ENCODE data around the gene LRP1B. TPM values are rescaled to one million over a fixed set of nuclear protein-coding genes. Genes with fewer than 3 reads are reported as not detected.

LRP1B gene
- total and polyA plus RNA-seq, 2 donors from 2014 or later, result 0.69 to 1.2 TPM

DNA sequence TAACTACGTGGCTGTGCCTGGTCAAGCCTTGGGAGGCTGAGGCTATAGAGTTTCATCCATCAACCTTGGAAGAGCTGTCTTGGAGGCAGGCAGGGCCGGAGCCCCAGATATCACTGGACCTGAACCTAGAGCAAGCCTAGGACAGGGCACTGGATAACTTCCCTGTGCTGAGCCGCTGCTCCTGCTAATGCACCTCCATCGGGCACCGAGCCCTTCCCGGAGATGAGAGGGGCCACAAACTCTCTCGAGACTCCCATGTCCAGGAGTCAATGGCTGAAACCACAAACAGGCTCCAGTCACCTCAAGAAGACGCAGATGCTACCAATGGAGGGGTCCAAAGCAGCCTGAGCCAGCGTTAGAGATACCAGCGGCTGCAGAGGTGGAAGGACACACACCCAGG, 866.0 kb downstream of the LRP1B start:
- Histone ChIP-seq H3K27me3 (ENCODE audit: control insufficient read depth, insufficient read depth, low read length) (no peaks in the 10 kb centered on the region), H3K9me3 (ENCODE audit: control insufficient read depth in 2 of 3, insufficient read depth in 1 of 3, low read length in 3 of 3) (no peaks in the 10 kb centered on the region), H3K4me3 (ENCODE audit: low read length in 3 of 3) (no peak overlapping the region), H3K36me3 (ENCODE audit: control insufficient read depth in 2 of 3, insufficient read depth in 3 of 3, low read length in 3 of 3) (no peaks in the 10 kb centered on the region), H3K4me1 (ENCODE audit: control insufficient read depth in 2 of 3, insufficient read depth in 2 of 3, low read depth in 1 of 3, low read length in 3 of 3) (no peaks in the 10 kb centered on the region), H3K9ac (ENCODE audit: low read length in 3 of 3) (no peak overlapping the region), H3K27ac (ENCODE audit: low read depth in 2 of 2, low read length in 2 of 2) (no peak overlapping the region)
- intact Hi-C loops (cut with DNase I), result no loop called here
- TF ChIP-seq, protein P1, sequence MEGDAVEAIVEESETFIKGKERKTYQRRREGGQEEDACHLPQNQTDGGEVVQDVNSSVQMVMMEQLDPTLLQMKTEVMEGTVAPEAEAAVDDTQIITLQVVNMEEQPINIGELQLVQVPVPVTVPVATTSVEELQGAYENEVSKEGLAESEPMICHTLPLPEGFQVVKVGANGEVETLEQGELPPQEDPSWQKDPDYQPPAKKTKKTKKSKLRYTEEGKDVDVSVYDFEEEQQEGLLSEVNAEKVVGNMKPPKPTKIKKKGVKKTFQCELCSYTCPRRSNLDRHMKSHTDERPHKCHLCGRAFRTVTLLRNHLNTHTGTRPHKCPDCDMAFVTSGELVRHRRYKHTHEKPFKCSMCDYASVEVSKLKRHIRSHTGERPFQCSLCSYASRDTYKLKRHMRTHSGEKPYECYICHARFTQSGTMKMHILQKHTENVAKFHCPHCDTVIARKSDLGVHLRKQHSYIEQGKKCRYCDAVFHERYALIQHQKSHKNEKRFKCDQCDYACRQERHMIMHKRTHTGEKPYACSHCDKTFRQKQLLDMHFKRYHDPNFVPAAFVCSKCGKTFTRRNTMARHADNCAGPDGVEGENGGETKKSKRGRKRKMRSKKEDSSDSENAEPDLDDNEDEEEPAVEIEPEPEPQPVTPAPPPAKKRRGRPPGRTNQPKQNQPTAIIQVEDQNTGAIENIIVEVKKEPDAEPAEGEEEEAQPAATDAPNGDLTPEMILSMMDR (IDR thresholded peaks at IDR 0.05; ENCODE audit: borderline replicate concordance, extremely low read depth, insufficient read depth), result no peak
- DNase-seq (no peak), FAIRE-seq (no peak)

DNA sequence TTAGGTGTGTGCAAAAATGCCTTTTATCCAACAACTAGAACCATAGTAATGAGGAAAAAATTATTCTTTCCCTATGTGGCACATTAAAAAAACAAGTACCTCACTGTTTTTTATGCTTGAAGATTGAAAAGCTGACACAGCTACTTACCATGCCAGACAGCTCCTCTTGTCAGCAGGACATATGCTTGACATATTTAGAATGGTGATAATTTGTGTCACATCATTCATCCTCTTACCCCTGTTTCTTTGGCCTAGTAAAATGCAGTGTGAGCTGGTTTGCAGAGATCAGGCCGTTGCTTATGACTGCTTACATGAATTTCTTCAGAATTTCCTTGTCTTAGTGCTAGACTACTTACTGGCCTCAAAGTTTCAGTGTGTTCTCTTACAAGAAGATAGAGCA, 869.9 kb downstream of the LRP1B start:
- DNase-seq (no peak), FAIRE-seq (no peak)
- Histone ChIP-seq H3K27me3 (ENCODE audit: control insufficient read depth, insufficient read depth, low read length) (no peaks in the 10 kb centered on the region), H3K9me3 (ENCODE audit: control insufficient read depth in 2 of 3, insufficient read depth in 1 of 3, low read length in 3 of 3) (no peaks in the 10 kb centered on the region), H3K36me3 (ENCODE audit: control insufficient read depth in 2 of 3, insufficient read depth in 3 of 3, low read length in 3 of 3) (no peaks in the 10 kb centered on the region), H3K27ac (ENCODE audit: low read depth in 2 of 2, low read length in 2 of 2) (no peak overlapping the region), H3K4me3 (ENCODE audit: low read length in 3 of 3) (no peak overlapping the region), H3K4me1 (ENCODE audit: control insufficient read depth in 2 of 3, insufficient read depth in 2 of 3, low read depth in 1 of 3, low read length in 3 of 3) (no peaks in the 10 kb centered on the region), H3K9ac (ENCODE audit: low read length in 3 of 3) (no peak overlapping the region)
- intact Hi-C loops (cut with DNase I), result no loop called here
- TF ChIP-seq, protein P1 (IDR thresholded peaks at IDR 0.05; ENCODE audit: borderline replicate concordance, extremely low read depth, insufficient read depth), result no peak

DNA sequence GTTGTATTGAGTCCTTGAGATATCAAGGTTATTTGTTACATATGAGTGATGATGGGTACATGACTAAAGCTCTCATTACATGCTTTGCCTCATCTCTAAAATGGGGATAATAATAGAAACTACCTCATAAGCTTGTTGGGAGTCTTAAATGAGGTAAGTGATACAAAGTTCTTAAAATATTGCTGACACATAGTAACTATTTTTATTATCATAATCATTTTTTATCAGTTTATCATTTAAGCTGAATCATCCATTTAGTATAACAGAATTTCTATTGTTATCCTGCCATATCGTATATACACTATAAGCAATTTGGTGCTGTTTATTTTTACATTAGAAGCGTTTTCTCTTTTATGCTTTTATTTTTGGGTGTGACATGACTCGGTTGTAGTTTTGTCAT, 871.1 kb downstream of the LRP1B start:
- no peak for FAIRE-seq
- TF ChIP-seq, protein P1 (IDR thresholded peaks at IDR 0.05; ENCODE audit: borderline replicate concordance, extremely low read depth, insufficient read depth), result no peak
- intact Hi-C loops (cut with DNase I), result no loop called here

DNA sequence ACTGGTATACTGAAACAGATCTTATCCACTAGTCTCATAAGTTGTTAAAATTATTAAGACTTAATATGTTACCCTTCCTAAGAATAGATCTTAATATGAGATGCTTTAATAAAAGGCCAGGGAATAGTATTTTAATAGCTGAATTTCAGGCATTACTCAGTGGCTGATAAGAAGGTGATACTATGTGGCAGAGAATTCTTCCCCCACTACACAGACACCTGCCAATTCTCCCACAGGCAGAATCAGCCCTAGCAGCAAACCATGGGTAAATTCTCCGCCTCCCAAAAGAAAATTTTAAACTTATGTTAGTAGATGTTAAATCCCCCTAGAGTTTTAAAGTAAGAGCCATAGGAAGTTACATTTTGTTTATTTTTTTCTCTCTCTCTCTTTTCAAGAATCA, 888.8 kb downstream of the LRP1B start:
- Histone ChIP-seq H3K27ac (ENCODE audit: low read depth in 2 of 2, low read length in 2 of 2) (no peak overlapping the region), H3K27me3 (ENCODE audit: control insufficient read depth, insufficient read depth, low read length) (no peaks in the 10 kb centered on the region), H3K4me3 (ENCODE audit: low read length in 3 of 3) (no peak overlapping the region), H3K36me3 (ENCODE audit: control insufficient read depth in 2 of 3, insufficient read depth in 3 of 3, low read length in 3 of 3) (no peaks in the 10 kb centered on the region), H3K9me3 (ENCODE audit: control insufficient read depth in 2 of 3, insufficient read depth in 1 of 3, low read length in 3 of 3) (no peaks in the 10 kb centered on the region), H3K9ac (ENCODE audit: low read length in 3 of 3) (no peak overlapping the region), H3K4me1 (ENCODE audit: control insufficient read depth in 2 of 3, insufficient read depth in 2 of 3, low read depth in 1 of 3, low read length in 3 of 3) (no peaks in the 10 kb centered on the region)
- FAIRE-seq (no peak), DNase-seq (no peak)
- intact Hi-C loops (cut with DNase I), result no loop called here
- TF ChIP-seq, protein P1 (IDR thresholded peaks at IDR 0.05; ENCODE audit: borderline replicate concordance, extremely low read depth, insufficient read depth), result no peak

More for the DNA sequence above, 871.1 kb downstream of the LRP1B start:
- Histone ChIP-seq H3K36me3 (ENCODE audit: control insufficient read depth in 2 of 3, insufficient read depth in 3 of 3, low read length in 3 of 3) (no peaks in the 10 kb centered on the region), H3K9me3 (ENCODE audit: control insufficient read depth in 2 of 3, insufficient read depth in 1 of 3, low read length in 3 of 3) (no peaks in the 10 kb centered on the region), H3K4me3 (ENCODE audit: low read length in 3 of 3) (no peak overlapping the region), H3K27ac (ENCODE audit: low read depth in 2 of 2, low read length in 2 of 2) (no peak overlapping the region), H3K27me3 (ENCODE audit: control insufficient read depth, insufficient read depth, low read length) (no peaks in the 10 kb centered on the region), H3K4me1 (ENCODE audit: control insufficient read depth in 2 of 3, insufficient read depth in 2 of 3, low read depth in 1 of 3, low read length in 3 of 3) (no peaks in the 10 kb centered on the region), H3K9ac (ENCODE audit: low read length in 3 of 3) (no peak overlapping the region)
- DNase-seq, result no peak
